ENCODE data around the gene RB1. TPM values are rescaled to one million over a fixed set of nuclear protein-coding genes. Genes with fewer than 3 reads are reported as not detected.

The RB1 gene
- total and polyA plus RNA-seq, 2 donors (not counting 3 experiments of a cell fraction or from before 2014, with no cell fraction given), result 8.0 to 41.2 TPM

GRCh38 chr13:48258002-48258401 is 45.5 kb upstream of the RB1 start:
- no peak overlapping the region for H3K4me3 ChIP-seq (replicated peaks in 1 of 3; ENCODE audit: insufficient read depth in 1 of 3, low read depth in 1 of 3, low read length in 3 of 3)
- no peak overlapping the region for H3K27ac ChIP-seq (ENCODE audit: insufficient read depth, low read depth, low read length)
- no TSS peak for BruUV-seq (replicated peaks)
- no peak for TF ChIP-seq POLR2AphosphoS5 (IDR thresholded peaks at IDR 0.05; ENCODE audit: insufficient read depth, low read depth, low read length)
- TF ChIP-seq EZH2 (IDR thresholded peaks at IDR 0.05; ENCODE audit: borderline replicate concordance, low read depth, low read length, severe bottlenecking), result no peak
- TF ChIP-seq POLR2A (IDR thresholded peaks at IDR 0.05; ENCODE audit: low read depth, low read length), result no peak
- TF ChIP-seq, protein P1, sequence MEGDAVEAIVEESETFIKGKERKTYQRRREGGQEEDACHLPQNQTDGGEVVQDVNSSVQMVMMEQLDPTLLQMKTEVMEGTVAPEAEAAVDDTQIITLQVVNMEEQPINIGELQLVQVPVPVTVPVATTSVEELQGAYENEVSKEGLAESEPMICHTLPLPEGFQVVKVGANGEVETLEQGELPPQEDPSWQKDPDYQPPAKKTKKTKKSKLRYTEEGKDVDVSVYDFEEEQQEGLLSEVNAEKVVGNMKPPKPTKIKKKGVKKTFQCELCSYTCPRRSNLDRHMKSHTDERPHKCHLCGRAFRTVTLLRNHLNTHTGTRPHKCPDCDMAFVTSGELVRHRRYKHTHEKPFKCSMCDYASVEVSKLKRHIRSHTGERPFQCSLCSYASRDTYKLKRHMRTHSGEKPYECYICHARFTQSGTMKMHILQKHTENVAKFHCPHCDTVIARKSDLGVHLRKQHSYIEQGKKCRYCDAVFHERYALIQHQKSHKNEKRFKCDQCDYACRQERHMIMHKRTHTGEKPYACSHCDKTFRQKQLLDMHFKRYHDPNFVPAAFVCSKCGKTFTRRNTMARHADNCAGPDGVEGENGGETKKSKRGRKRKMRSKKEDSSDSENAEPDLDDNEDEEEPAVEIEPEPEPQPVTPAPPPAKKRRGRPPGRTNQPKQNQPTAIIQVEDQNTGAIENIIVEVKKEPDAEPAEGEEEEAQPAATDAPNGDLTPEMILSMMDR (IDR thresholded peaks at IDR 0.05; ENCODE audit: extremely low read depth in 1 of 2, insufficient read depth in 1 of 2, low read depth in 1 of 2, low read length in 2 of 2), result no peak
- TF ChIP-seq GATA2 (IDR thresholded peaks at IDR 0.05; ENCODE audit: insufficient read depth, insufficient read length, low read depth, low read length), result no peak
- TF ChIP-seq MAX (IDR thresholded peaks at IDR 0.05; ENCODE audit: insufficient read depth, insufficient read length), result no peak
- H3K9ac ChIP-seq (replicated peaks; ENCODE audit: extremely low read depth, insufficient read depth, low read length), result no peak overlapping the region
- FAIRE-seq (no peak), DNase-seq (ENCODE audit: low read depth, low spot score) (no peak)
- H3K36me3 ChIP-seq (ENCODE audit: control insufficient read depth in 2 of 2, extremely low read depth in 1 of 2, insufficient read depth in 2 of 2, low read length in 2 of 2), result peaks cover 15 to 18% of the 10 kb centered on the region in 2 experiments
- no peak overlapping the region for H2AFZ ChIP-seq (ENCODE audit: low read depth, low read length)
- no peaks in the 10 kb centered on the region for H3K9me1 ChIP-seq (replicated peaks; ENCODE audit: control insufficient read depth, extremely low read depth, insufficient read depth, low read length)
- POLR2A ChIA-PET, result no interaction called here
- no peaks in the 10 kb centered on the region for H3K4me1 ChIP-seq (ENCODE audit: control insufficient read depth, extremely low read depth, insufficient read depth, low read length)
- no peaks in the 10 kb centered on the region for H3K79me2 ChIP-seq (ENCODE audit: control insufficient read depth, insufficient read depth, low read length)
- dilution Hi-C loops (cut with MboI; ENCODE audit: extremely low pct_ligation_motif_present, low sequenced_read_pairs), result no loop called here
- H3K9me3 ChIP-seq (replicated peaks; ENCODE audit: control insufficient read depth, insufficient read depth, low read length), result no peaks in the 10 kb centered on the region
- no peaks in the 10 kb centered on the region for H3K27me3 ChIP-seq (ENCODE audit: control insufficient read depth in 2 of 2, insufficient read depth in 2 of 2, low read length in 2 of 2)
- H3K4me2 ChIP-seq (ENCODE audit: insufficient read depth, low read length), result no peak overlapping the region
- H4K20me1 ChIP-seq (replicated peaks; ENCODE audit: control insufficient read depth, extremely low read depth, insufficient read depth, low read length), result no peaks in the 10 kb centered on the region
- CTCF ChIA-PET, result interaction anchor here (1.0 to 1.2 kb wide), 2 partner anchors 13 to 23 kb away, joined by 3 to 4 read pairs; no protein-coding TSS in a partner anchor
- intact Hi-C loops (cut with micrococcal nuclease), result no loop called here

Measured in endothelial cell of umbilical vein (primary cell).